Loucy (cell line): ENCODE measurements around the gene DGCR6.
"Not testable (repeated sequence)": the region's sequence is repeated elsewhere in the genome, so short reads cannot be mapped to it uniquely, and the experiment has no call there.

ENCODE experiments used
- H2AFZ ChIP-seq: fragments of 200-600 bp; sonication (generic); 2 replicates; pipeline ENCODE4 v1.6.0; 2016; ENCODE audit warnings: antibody characterized with exemption, mild to moderate bottlenecking, low read length, moderate library complexity
- H3F3A ChIP-seq: fragments of 200-600 bp; 2 replicates; pipeline ENCODE4 v1.6.0; 2016; ENCODE audit warnings: antibody characterized with exemption, low read depth, mild to moderate bottlenecking
- H3K27me3 ChIP-seq: fragments of 200-600 bp; sonication (generic); 2 replicates; pipeline ENCODE4 v1.6.1; 2014; ENCODE audit warnings: low read length, mild to moderate bottlenecking; ENCODE audit not compliant: insufficient read depth, poor library complexity, severe bottlenecking
- H3K36me3 ChIP-seq: fragments of 200-600 bp; sonication (generic); 2 replicates; pipeline ENCODE4 v1.6.1; 2016; ENCODE audit warnings: low read length; ENCODE audit not compliant: insufficient read depth
- H3K4me1 ChIP-seq: fragments of 200-600 bp; sonication (generic); 2 replicates; pipeline ENCODE4 v1.5.1; 2014; ENCODE audit warnings: low read length, mild to moderate bottlenecking; ENCODE audit not compliant: insufficient read depth, poor library complexity, severe bottlenecking
- H3K4me2 ChIP-seq: fragments of 200-600 bp; sonication (generic); 2 replicates; pipeline ENCODE4 v1.6.0; 2014; ENCODE audit warnings: antibody characterized with exemption, low read length, low read depth, mild to moderate bottlenecking; ENCODE audit not compliant: poor library complexity, severe bottlenecking
- H3K4me3 ChIP-seq: fragments of 200-600 bp; sonication (generic); 2 replicates; pipeline ENCODE4 v1.5.1; 2014; ENCODE audit warnings: low read length, mild to moderate bottlenecking, mixed read lengths; ENCODE audit not compliant: poor library complexity, severe bottlenecking
- H3K79me2 ChIP-seq: fragments of 200-600 bp; sonication (generic); 2 replicates; pipeline ENCODE4 v1.6.1; 2014; ENCODE audit warnings: low read length; ENCODE audit not compliant: insufficient read depth
- H3K9ac ChIP-seq: fragments of 200-600 bp; sonication (generic); 2 replicates; pipeline ENCODE4 v1.6.0; 2014; ENCODE audit warnings: mild to moderate bottlenecking, low read depth, low read length, moderate library complexity; ENCODE audit not compliant: poor library complexity, severe bottlenecking
- H3K9me2 ChIP-seq: fragments of 200-600 bp; sonication (generic); replicated peaks from 2 replicates; pipeline ENCODE4 v1.6.1; 2016; ENCODE audit warnings: low read depth, low read length, mixed read lengths
- H3K9me3 ChIP-seq: fragments of 200-600 bp; sonication (generic); 2 replicates; pipeline ENCODE4 v1.6.1; 2014; ENCODE audit warnings: mild to moderate bottlenecking, antibody characterized with exemption, low read length, low read depth; ENCODE audit not compliant: insufficient read depth
- H4K20me1 ChIP-seq: fragments of 200-600 bp; sonication (generic); 2 replicates; pipeline ENCODE4 v1.6.0; 2014; ENCODE audit warnings: antibody characterized with exemption, low read length, mild to moderate bottlenecking; ENCODE audit not compliant: insufficient read depth, poor library complexity, severe bottlenecking
- CTCF ChIP-seq: fragments of 200-600 bp; sonication (generic); conservative IDR thresholded peaks from 2 replicates; pipeline ENCODE4 v1.5.1; 2014; ENCODE audit warnings: mild to moderate bottlenecking, antibody characterized with exemption, low read length
- EZH2phosphoT487 ChIP-seq: fragments of 200-600 bp; IDR thresholded peaks from 2 replicates; pipeline ENCODE4 v1.6.1; 2018; ENCODE audit warnings: antibody characterized with exemption, mild to moderate bottlenecking, moderate library complexity, borderline replicate concordance

The DGCR6 gene

DNA sequence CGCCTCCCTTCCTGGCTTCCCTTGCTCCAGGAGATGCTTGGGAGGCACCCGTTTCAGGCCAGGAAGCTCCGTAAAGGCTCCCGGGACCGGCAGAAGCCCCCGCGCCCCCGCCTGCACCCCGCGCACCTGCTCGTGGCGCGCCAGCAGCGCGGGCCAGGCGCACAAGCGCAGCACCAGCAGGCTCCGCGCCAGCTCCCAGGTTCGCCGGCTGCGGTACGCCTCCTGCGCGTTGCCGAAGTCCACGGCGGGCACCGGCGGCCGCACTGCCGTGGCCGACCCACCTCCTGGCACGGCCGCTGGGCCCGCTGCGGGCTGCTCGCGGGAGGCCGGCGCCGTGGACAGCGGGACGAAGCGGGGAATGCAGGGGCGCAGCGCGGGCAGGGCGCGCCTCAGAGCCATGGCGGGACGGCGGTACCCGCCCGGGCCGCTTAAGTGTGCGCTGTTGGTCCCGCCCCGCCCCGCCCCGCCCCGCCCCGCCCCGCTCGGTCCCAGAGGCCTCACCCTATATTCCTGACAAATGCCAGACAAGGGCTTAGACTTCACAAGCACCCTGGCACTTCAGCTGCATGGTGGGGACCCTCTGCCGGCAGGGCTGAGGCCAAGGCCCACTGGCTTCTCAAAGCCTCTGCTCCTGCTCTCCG lies 29.9 kb downstream of the DGCR6 start, which contains the start of gene PRODH:
Gene PRODH (minus strand): TSS at position 405 of the 641 bp plus-strand sequence. CDS start 6 bp downstream, at position 399.
- Histone ChIP-seq H3F3A (no peaks in the 10 kb centered on the region), H3K36me3 (no peaks in the 10 kb centered on the region), H3K4me2 (no peak within 1 kb of the TSS), H4K20me1 (no peaks in the 10 kb centered on the region), H3K9ac (no peak within 1 kb of the TSS), H3K4me3 (no peak within 1 kb of the TSS), H3K4me1 (no peaks in the 10 kb centered on the region), H3K9me2 (no peaks in the 10 kb centered on the region), H3K9me3 (no peaks in the 10 kb centered on the region), H2AFZ (no peak within 1 kb of the TSS), H3K79me2 (no peaks in the 10 kb centered on the region), H3K27me3 (no peaks in the 10 kb centered on the region)
- TF ChIP-seq CTCF (no peak), EZH2phosphoT487 (no peak)

DNA sequence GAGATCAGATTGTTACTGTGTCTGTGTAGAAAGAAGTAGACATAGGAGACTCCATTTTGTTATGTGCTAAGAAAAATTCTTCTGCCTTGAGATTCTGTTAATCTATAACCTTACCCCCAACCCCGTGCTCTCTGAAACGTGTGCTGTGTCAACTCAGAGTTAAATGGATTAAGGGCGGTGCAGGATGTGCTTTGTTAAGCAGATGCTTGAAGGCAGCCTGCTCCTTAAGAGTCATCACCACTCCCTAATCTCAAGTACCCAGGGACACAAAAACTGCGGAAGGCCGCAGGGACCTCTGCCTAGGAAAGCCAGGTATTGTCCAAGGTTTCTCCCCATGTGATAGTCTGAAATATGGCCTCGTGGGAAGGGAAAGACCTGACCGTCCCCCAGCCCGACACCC lies 32.6 kb downstream of the DGCR6 start:
- H3K9ac ChIP-seq, H3K9me3 ChIP-seq, H3K4me3 ChIP-seq, H4K20me1 ChIP-seq, H3K36me3 ChIP-seq, H3K79me2 ChIP-seq, H3F3A ChIP-seq, H2AFZ ChIP-seq, H3K4me2 ChIP-seq, H3K4me1 ChIP-seq, H3K27me3 ChIP-seq, H3K9me2 ChIP-seq: not testable (repeated sequence)

DNA sequence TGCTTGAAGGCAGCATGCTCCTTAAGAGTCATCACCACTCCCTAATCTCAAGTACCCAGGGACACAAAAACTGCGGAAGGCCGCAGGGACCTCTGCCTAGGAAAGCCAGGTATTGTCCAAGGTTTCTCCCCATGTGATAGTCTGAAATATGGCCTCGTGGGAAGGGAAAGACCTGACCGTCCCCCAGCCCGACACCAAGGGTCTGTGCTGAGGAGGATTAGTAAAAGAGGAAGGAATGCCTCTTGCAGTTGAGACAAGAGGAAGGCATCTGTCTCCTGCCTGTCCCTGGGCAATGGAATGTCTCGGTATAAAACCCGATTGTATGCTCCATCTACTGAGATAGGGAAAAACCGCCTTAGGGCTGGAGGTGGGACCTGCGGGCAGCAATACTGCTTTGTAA lies 41.0 kb downstream of the DGCR6 start:
- H4K20me1 ChIP-seq = not testable (repeated sequence)

DNA sequence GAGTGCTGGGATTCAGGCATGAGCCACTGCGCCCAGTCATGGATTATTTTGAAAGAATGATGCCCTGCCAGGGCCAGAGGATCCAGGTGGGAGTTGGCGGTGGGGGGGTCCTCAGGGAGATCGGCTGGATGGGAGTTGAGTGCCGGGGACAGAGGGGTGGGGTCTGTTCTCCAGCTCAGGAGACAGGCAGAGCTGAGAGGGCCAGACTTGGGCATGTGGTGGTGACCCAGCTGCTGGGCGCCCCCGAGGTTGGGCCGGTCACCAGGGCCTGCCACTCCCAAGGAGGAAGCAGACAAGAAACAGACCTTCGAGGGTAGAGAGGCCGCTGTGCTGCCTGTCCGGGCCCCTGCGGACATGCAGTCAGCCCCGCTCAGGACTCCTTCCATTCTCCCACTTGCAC lies 41.8 kb downstream of the DGCR6 start:
- no peaks in the 10 kb centered on the region for H3K27me3 ChIP-seq
- H3K4me1 ChIP-seq = no peaks in the 10 kb centered on the region
- TF ChIP-seq CTCF (no peak), EZH2phosphoT487 (no peak)
- H3K4me2 ChIP-seq = no peak overlapping the region
- H4K20me1 ChIP-seq = no peaks in the 10 kb centered on the region
- H3K9me2 ChIP-seq = no peaks in the 10 kb centered on the region
- no peaks in the 10 kb centered on the region for H3K79me2 ChIP-seq
- no peaks in the 10 kb centered on the region for H3F3A ChIP-seq
- H3K36me3 ChIP-seq = no peaks in the 10 kb centered on the region
- no peaks in the 10 kb centered on the region for H3K9me3 ChIP-seq
- no peak overlapping the region for H3K9ac ChIP-seq
- no peak overlapping the region for H2AFZ ChIP-seq
- H3K4me3 ChIP-seq = no peak overlapping the region

More for the DNA sequence above, 41.0 kb downstream of the DGCR6 start:
- H2AFZ ChIP-seq, H3K4me2 ChIP-seq, H3K9me3 ChIP-seq, H3K79me2 ChIP-seq, H3K4me3 ChIP-seq, H3K9me2 ChIP-seq, H3K4me1 ChIP-seq, H3K36me3 ChIP-seq, H3F3A ChIP-seq, H3K9ac ChIP-seq, H3K27me3 ChIP-seq: not testable (repeated sequence)
